Measurements from ENCODE around the gene PWP1. TPM values are rescaled to one million over a fixed set of nuclear protein-coding genes. Genes with fewer than 3 reads are reported as not detected.

The PWP1 gene
- total and polyA plus RNA-seq, 2 of the 4 experiments (the other 2 are of a cell fraction), result 143 to 179 TPM

DNA sequence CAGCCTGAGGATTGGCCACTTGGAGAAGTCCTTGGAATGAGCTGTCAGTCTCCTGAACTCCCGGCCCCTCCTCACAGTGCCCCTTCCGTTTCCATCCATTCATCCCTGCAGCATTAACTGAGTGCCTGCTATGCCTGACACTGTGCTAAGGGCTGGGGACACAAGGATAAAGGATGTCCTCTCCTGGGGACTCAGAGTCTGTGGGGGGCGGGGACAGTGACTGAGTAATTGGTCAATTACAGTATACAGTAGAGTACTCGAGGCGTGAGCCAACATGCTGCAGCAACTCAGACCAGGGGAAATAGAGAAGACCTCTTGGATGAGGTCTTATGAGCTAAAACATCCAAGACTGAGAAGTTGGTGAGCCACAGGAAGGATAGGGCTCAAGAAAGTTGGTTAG, 43.4 kb upstream of the PWP1 start (continued):
- TF ChIP-seq, protein P1, sequence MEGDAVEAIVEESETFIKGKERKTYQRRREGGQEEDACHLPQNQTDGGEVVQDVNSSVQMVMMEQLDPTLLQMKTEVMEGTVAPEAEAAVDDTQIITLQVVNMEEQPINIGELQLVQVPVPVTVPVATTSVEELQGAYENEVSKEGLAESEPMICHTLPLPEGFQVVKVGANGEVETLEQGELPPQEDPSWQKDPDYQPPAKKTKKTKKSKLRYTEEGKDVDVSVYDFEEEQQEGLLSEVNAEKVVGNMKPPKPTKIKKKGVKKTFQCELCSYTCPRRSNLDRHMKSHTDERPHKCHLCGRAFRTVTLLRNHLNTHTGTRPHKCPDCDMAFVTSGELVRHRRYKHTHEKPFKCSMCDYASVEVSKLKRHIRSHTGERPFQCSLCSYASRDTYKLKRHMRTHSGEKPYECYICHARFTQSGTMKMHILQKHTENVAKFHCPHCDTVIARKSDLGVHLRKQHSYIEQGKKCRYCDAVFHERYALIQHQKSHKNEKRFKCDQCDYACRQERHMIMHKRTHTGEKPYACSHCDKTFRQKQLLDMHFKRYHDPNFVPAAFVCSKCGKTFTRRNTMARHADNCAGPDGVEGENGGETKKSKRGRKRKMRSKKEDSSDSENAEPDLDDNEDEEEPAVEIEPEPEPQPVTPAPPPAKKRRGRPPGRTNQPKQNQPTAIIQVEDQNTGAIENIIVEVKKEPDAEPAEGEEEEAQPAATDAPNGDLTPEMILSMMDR (conservative IDR thresholded peaks at IDR 0.05; ENCODE audit: low read depth, low read length), result no peak
- no peak for TF ChIP-seq BHLHE40 (IDR thresholded peaks at IDR 0.05; ENCODE audit: low read depth, low read length)

DNA sequence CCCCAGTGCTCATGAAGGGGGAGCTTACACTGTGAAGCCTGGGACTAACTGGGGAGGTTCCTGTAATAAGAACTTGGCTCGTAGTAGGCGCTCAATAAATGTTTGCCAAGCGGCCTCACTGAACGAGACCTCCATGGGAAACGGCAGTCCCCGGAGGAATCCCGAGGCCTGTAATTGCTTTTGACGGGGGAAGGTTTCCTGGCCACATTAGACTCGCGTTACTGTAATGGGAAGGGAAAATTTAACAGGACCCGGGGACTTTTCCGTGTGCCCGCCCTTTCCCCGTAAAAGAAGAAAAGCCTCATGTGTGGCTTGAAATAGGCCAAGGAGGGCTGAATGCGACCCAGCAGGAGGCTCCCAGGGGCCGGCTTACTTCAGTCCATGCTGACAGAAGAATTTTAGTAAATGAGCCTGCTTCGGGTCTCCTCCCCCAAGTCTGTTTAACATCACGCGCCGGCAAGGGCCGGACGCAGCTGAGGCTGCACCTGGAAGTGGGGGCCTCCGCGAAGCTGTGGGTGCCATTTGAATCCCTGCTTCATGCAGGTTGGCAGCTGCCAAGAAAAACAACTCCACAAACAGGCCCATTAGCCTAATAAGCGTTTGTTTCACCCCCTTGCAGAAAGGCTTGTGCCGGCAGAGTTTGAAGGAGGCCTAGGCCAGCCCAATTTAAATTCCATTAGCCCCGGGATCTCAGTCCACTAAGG, 39.8 kb upstream of the PWP1 start:
- DNase-seq, result no peak
- no peaks in the 10 kb centered on the region for H3K9me3 ChIP-seq (ENCODE audit: control insufficient read depth, insufficient read depth, low read length)
- H3K36me3 ChIP-seq (ENCODE audit: control insufficient read depth, insufficient read depth, low read length), result no peaks in the 10 kb centered on the region
- H3K4ac ChIP-seq (ENCODE audit: low read depth, low read length), result no peak overlapping the region
- no peak overlapping the region for H3K9ac ChIP-seq (ENCODE audit: low read depth, low read length)
- no peak overlapping the region for H2BK5ac ChIP-seq (ENCODE audit: low read depth, low read length, poor library complexity, severe bottlenecking)
- ATAC-seq (ENCODE audit: low read depth), result no peak
- no peak overlapping the region for H3K18ac ChIP-seq (ENCODE audit: low read depth, low read length)
- H4K20me1 ChIP-seq (ENCODE audit: insufficient read depth, low read length), result no peaks in the 10 kb centered on the region
- no peak overlapping the region for H4K8ac ChIP-seq (ENCODE audit: low read depth in 2 of 2, low read length in 2 of 2)
- intact Hi-C loops (cut with micrococcal nuclease) (no loop called here), dilution Hi-C loops (cut with HindIII; ENCODE audit: low sequenced_read_pairs, unreplicated experiment) (no loop called here), in situ Hi-C loops (cut with MboI; ENCODE audit: low sequenced_read_pairs) (no loop called here)
- TF ChIP-seq MAFK (IDR thresholded peaks at IDR 0.05; ENCODE audit: low read depth, low read length) (no peak), SMC3 (IDR thresholded peaks at IDR 0.05; ENCODE audit: low read depth, low read length) (no peak), RCOR1 (IDR thresholded peaks at IDR 0.05; ENCODE audit: insufficient replicate concordance, low read length) (no peak), CEBPB (IDR thresholded peaks at IDR 0.05; ENCODE audit: low read depth, low read length) (no peak), NFE2L2 (IDR thresholded peaks at IDR 0.05; ENCODE audit: low read depth, low read length) (no peak), MAZ (IDR thresholded peaks at IDR 0.05; ENCODE audit: borderline replicate concordance, low read depth, low read length) (no peak), FOS (IDR thresholded peaks at IDR 0.05; ENCODE audit: low read depth, low read length) (no peak), POLR2A (IDR thresholded peaks at IDR 0.05; ENCODE audit: low read depth, low read length) (no peak), CHD1 (IDR thresholded peaks at IDR 0.05; ENCODE audit: low read depth, low read length) (no peak)
- H2AK5ac ChIP-seq (ENCODE audit: low read depth, low read length), result no peak overlapping the region
- POLR2A ChIA-PET (ENCODE audit: unreplicated experiment), result no interaction called here
- H3K4me2 ChIP-seq (ENCODE audit: low read depth, low read length), result no peak overlapping the region
- H3K27me3 ChIP-seq (ENCODE audit: control insufficient read depth, insufficient read depth, low read length), result no peaks in the 10 kb centered on the region
- no peak overlapping the region for H4K5ac ChIP-seq (ENCODE audit: low read depth, low read length)
- no peak overlapping the region for H3K4me3 ChIP-seq (ENCODE audit: insufficient read depth, low read depth, low read length)
- H4K91ac ChIP-seq (ENCODE audit: insufficient read depth, low read depth, low read length), result no peak overlapping the region
- H3K79me1 ChIP-seq (ENCODE audit: low read depth in 1 of 2, low read length in 2 of 2), result no peaks in the 10 kb centered on the region
- no peak overlapping the region for H2BK15ac ChIP-seq (ENCODE audit: low read depth, low read length)
- no CpG with 5 or more reads among the region's 27 CpGs for WGBS, 2 experiments (ENCODE audit: extremely low coverage in 2 of 2, insufficient read length in 1 of 2)
- H3K4me1 ChIP-seq (ENCODE audit: control insufficient read depth, insufficient read depth, low read length), result no peaks in the 10 kb centered on the region
- H2BK20ac ChIP-seq (ENCODE audit: low read depth, low read length), result no peak overlapping the region
- no peak overlapping the region for H3K56ac ChIP-seq (ENCODE audit: extremely low read depth, insufficient read depth, low read length)
- H2AFZ ChIP-seq (replicated peaks; ENCODE audit: low read length, poor library complexity), result no peak overlapping the region
- H3K27ac ChIP-seq (ENCODE audit: insufficient read depth, low read length), result no peak overlapping the region
- H2AK9ac ChIP-seq (replicated peaks; ENCODE audit: low read depth, low read length, poor library complexity), result no peak overlapping the region
- no peak overlapping the region for H3K14ac ChIP-seq (replicated peaks; ENCODE audit: low read depth, low read length)
- H3K9me1 ChIP-seq (ENCODE audit: insufficient read depth, low read length), result no peaks in the 10 kb centered on the region
- CTCF ChIA-PET, result interaction anchor here (0.6 kb wide), 1 partner anchor 20 kb away, joined by 3 read pairs; no protein-coding TSS in a partner anchor
- no peak overlapping the region for H2BK120ac ChIP-seq (ENCODE audit: low read depth, low read length)
- BruUV-seq (replicated peaks), result no TSS peak
- H3K23ac ChIP-seq (ENCODE audit: low read depth, low read length), result no peak overlapping the region

Measured in IMR-90 (cell line).